GM12878 (cell line): Measurements from ENCODE around the gene AMBRA1. TPM values are rescaled to one million over a fixed set of nuclear protein-coding genes. Genes with fewer than 3 reads are reported as not detected.

ENCODE experiments used
- ATAC-seq: fragments of 200-7000 bp; cut with Tn5 transposase; 3 replicates; pipeline ENCODE4 v1.9.1; 2020; ENCODE audit warnings: mild to moderate bottlenecking, moderate library complexity
- BruUV-seq: library from RNA; stranded (reverse); fragments of 400-500 nt; replicated peaks from 2 replicates; lab custom pipeline; 2021; lab: Mats Ljungman, UMichigan
- CTCF ChIA-PET: fragments of 300-600 bp; sonication (Branson Sonifier 250); formaldehyde crosslinking; extraction: SDS; loops from one replicate; lab custom pipeline; 2021; ENCODE audit warnings: inconsistent platforms; lab: Yijun Ruan, JAX
- POLR2A ChIA-PET: fragments of 350-600 bp; formaldehyde crosslinking; extraction: SDS; loops from one replicate; lab custom pipeline; 2021; ENCODE audit warnings: inconsistent platforms; lab: Charles Lee
- RAD21 ChIA-PET: fragments of 300-600 bp; sonication (Branson Sonifier 250); formaldehyde crosslinking; loops from one replicate; lab custom pipeline; 2023; ENCODE audit warnings: antibody characterized with exemption; ENCODE audit not compliant: unreplicated experiment; lab: Charles Lee
- SMC1A ChIA-PET: fragments of 300-600 bp; sonication (Branson Sonifier 250); formaldehyde crosslinking; loops from one replicate; lab custom pipeline; 2023; ENCODE audit not compliant: unreplicated experiment, uncharacterized antibody; lab: Charles Lee
- DNase-seq: peaks from one replicate; pipeline ENCODE4 v3.0.0-alpha.2; 2011; ENCODE audit warnings: low read depth, low spot score
- FAIRE-seq: peaks from 3 replicates; lab custom pipeline; 2011; peaks lifted over from hg19 to GRCh38; lab: Jason Lieb, UNC
- H2AFZ ChIP-seq: 2 replicates; pipeline ENCODE4 v1.6.0; 2011; ENCODE audit warnings: low read depth, low read length, control low read depth; ENCODE audit not compliant: control insufficient read depth
- H3K27ac ChIP-seq: 2 replicates; pipeline ENCODE4 v1.5.1; 2011; ENCODE audit warnings: control low read depth; ENCODE audit not compliant: control insufficient read depth, insufficient read depth
- H3K27me3 ChIP-seq, 2 experiments: replicated peaks in 1 of 2; 2 replicates each; pipeline versions ENCODE4 v1.6.0 to v1.6.1; 2011; ENCODE audit warnings: low read length in 1 of 2; ENCODE audit not compliant: control insufficient read depth in 2 of 2, insufficient read depth in 2 of 2
- H3K36me3 ChIP-seq, 2 experiments: 2 replicates each; pipeline ENCODE4 v1.5.1; 2011; ENCODE audit warnings: low read length in 1 of 2; ENCODE audit not compliant: control insufficient read depth in 2 of 2, insufficient read depth in 2 of 2
- H3K4me1 ChIP-seq: 2 replicates; pipeline ENCODE4 v1.6.1; 2011; ENCODE audit warnings: mild to moderate bottlenecking, low read length, moderate library complexity, mixed read lengths; ENCODE audit not compliant: control insufficient read depth, insufficient read depth
- H3K4me2 ChIP-seq: 2 replicates; pipeline ENCODE4 v1.6.0; 2011; ENCODE audit warnings: control low read depth; ENCODE audit not compliant: control insufficient read depth, insufficient read depth
- H3K4me3 ChIP-seq: fragments of 200-600 bp; sonication (generic); 2 replicates; pipeline ENCODE4 v1.5.1; 2016
- H3K79me2 ChIP-seq: 2 replicates; pipeline ENCODE4 v1.6.0; 2011; ENCODE audit warnings: low read length; ENCODE audit not compliant: control insufficient read depth, insufficient read depth
- H3K9ac ChIP-seq: 2 replicates; pipeline ENCODE4 v1.8.0; 2011; ENCODE audit warnings: low read length, control low read depth, mixed read lengths; ENCODE audit not compliant: control insufficient read depth, insufficient read depth
- H3K9me3 ChIP-seq: replicated peaks from 3 replicates; pipeline ENCODE4 v1.5.1; 2011; ENCODE audit warnings: mild to moderate bottlenecking, low read length; ENCODE audit not compliant: control insufficient read depth, insufficient read depth
- H4K20me1 ChIP-seq: 2 replicates; pipeline ENCODE4 v1.6.0; 2011; ENCODE audit not compliant: control insufficient read depth, insufficient read depth
- BHLHE40 ChIP-seq, 2 experiments: fragments of 450-650 bp in 1 of 2; IDR thresholded peaks; 2 replicates each; pipeline ENCODE4 v1.6.1; 2011 to 2017; ENCODE audit warnings: low read depth in 2 of 2, borderline replicate concordance in 1 of 2, improper control_type of control experiment in 1 of 2, low read length in 1 of 2, mild to moderate bottlenecking in 1 of 2
- CEBPB ChIP-seq, 2 experiments: fragments of 150-350 bp in 1 of 2; IDR thresholded peaks; 2 replicates each; pipeline ENCODE4 v1.6.1; 2012 to 2014; ENCODE audit warnings: low read depth in 2 of 2, low read length in 2 of 2, borderline replicate concordance in 1 of 2, inconsistent platforms in 1 of 2
- ESRRA ChIP-seq: IDR thresholded peaks from 2 replicates; pipeline ENCODE4 v1.6.1; 2012; ENCODE audit warnings: mild to moderate bottlenecking, low read length, improper control_type of control experiment
- EZH2 ChIP-seq: IDR thresholded peaks from 2 replicates; pipeline ENCODE4 v1.6.1; 2012; ENCODE audit warnings: low read depth, mild to moderate bottlenecking, control low read depth, inconsistent platforms, low read length, borderline replicate concordance; ENCODE audit not compliant: control insufficient read depth
- HDAC2 ChIP-seq: fragments of 200-600 bp; sonication (generic); IDR thresholded peaks from 2 replicates; pipeline ENCODE4 v1.6.1; 2017
- IKZF2 ChIP-seq, 2 experiments: fragments of 450-650 bp; IDR thresholded peaks; 2 replicates each; pipeline ENCODE4 v1.6.1; 2017; ENCODE audit warnings: mild to moderate bottlenecking in 2 of 2, moderate library complexity in 2 of 2
- JUND ChIP-seq: IDR thresholded peaks from 2 replicates; pipeline ENCODE4 v1.6.1; 2012; ENCODE audit warnings: low read depth, mild to moderate bottlenecking, low read length, improper control_type of control experiment, moderate library complexity
- TBL1XR1 ChIP-seq: IDR thresholded peaks from 2 replicates; pipeline ENCODE4 v1.6.1; 2012; ENCODE audit warnings: low read depth, low read length, improper control_type of control experiment
- ZNF592 ChIP-seq: fragments of 450-650 bp; IDR thresholded peaks from 2 replicates; pipeline ENCODE4 v1.6.1; 2017; ENCODE audit warnings: mild to moderate bottlenecking, moderate library complexity
- WGBS: methylation state at CpG from one replicate; pipeline ENCODE4 v1.1.6; 2016; ENCODE audit warnings: low lambda C conversion rate; ENCODE audit not compliant: insufficient replicate concordance, insufficient coverage; ENCODE audit errors: missing lambda C conversion rate; 5-methylcytosine and 5-hydroxymethylcytosine counted together
- in situ Hi-C: fragments of 300-500 bp; cut with MboI; formaldehyde crosslinking; loops from 9 replicates; pipeline ENCODE4 v1.14.3; 2018; ENCODE audit warnings: mixed read lengths
- intact Hi-C: fragments of 100-400 bp; cut with micrococcal nuclease; formaldehyde crosslinking; loops from one replicate; pipeline ENCODE4 v1.14.2; 2022; ENCODE audit not compliant: unreplicated experiment
- polyA plus RNA-seq, 11 experiments: library from polyadenylated mRNA; depleted of rRNA in 4 of 11; unstranded in 6 of 11; stranded (reverse) in 5 of 11; fragments of >200 nt; fragmentation: Nextera tagmentation in 4 of 11; fragmentation: Illumina TruSeq in 1 of 11; extraction: Ambion mirVana in 4 of 11; extraction: Trizol in 1 of 11; gene quantifications; 1 replicate in 1 of 11; 2 replicates in 10 of 11; pipeline versions ENCODE4 v1.2.1 to v1.2.3, GENCODE V29; 2011 to 2016; ENCODE audit warnings: inconsistent platforms in 2 of 11, missing spikeins in 2 of 11, low read depth in 1 of 11
- total RNA-seq, 4 experiments: library from RNA; depleted of rRNA in 3 of 4; stranded (reverse); fragments of >200 nt in 3 of 4; fragmentation: Illumina TruSeq in 1 of 4; extraction: Trizol in 1 of 4; gene quantifications; 2 replicates each; pipeline versions ENCODE4 v1.2.1 to v1.2.3, GENCODE V29; 2013 to 2021
- TF ChIP-seq, protein P1 (sequence below): fragments of 450-650 bp; IDR thresholded peaks from 2 replicates; pipeline ENCODE4 v1.6.1; 2017; ENCODE audit warnings: mild to moderate bottlenecking, low read depth, inconsistent platforms; ENCODE audit not compliant: poor library complexity, severe bottlenecking
- TF ChIP-seq, protein P2 (sequence below): fragments of 450-650 bp; IDR thresholded peaks from 2 replicates; pipeline ENCODE4 v1.6.1; 2018; ENCODE audit warnings: mild to moderate bottlenecking, low read depth, moderate library complexity; ENCODE audit not compliant: partially characterized antibody

Gene AMBRA1
- total and polyA plus RNA-seq, 10 of the 15 experiments (the other 5 are each of a cell fraction or from before 2014, with no cell fraction given), result 0.57 to 34.3 (median 13.7) TPM

DNA sequence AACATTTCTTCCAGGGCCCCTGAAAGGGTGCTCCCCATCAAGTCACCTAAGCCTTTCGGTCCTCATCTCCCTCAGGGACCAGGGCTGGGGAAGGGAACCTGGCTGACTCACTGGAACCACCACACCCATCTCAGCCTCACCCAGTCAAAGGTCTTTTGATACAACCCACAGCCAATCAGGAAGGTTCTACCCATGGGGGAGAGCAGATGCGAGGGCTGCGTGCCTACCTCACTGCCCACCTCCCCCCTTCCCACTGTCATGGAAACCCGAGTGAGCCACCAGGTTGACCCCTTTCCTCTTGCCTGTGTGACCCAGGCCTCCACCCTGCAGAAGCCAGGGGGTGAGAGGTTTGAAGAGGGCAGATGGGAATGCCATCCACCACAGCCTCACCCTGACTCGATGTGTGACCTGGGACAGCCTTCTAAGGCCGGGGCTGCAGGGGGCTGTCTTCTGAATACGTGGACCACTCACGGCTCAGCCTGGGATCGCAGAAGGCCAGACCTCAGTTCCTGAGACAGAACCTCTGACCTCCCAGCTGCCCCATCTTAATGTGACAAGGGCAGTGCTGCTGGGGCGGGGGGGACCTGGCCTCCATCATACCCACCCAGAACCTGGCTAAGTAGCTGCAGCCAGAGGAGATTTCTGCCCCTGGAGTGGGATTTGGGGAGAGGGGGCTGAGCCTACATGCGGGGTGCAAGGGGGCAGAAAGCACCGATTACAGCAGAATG is 209.7 kb downstream of the AMBRA1 start:
- no TSS peak for BruUV-seq
- in situ Hi-C loops, result no loop called here
- no peak for FAIRE-seq
- TF ChIP-seq ZNF592 (no peak), IKZF2 (IDR thresholded peaks at IDR 0.05) (no peak), TBL1XR1 (no peak), JUND (no peak), BHLHE40 (IDR thresholded peaks at IDR 0.05; ENCODE audit: borderline replicate concordance in 1 of 2, low read depth in 2 of 2, low read length in 1 of 2) (no peak), CEBPB (IDR thresholded peaks at IDR 0.05; ENCODE audit: borderline replicate concordance in 1 of 2, low read depth in 2 of 2, low read length in 2 of 2) (no peak), HDAC2 (no peak), EZH2 (no peak), ESRRA (no peak)
- TF ChIP-seq, protein P1, sequence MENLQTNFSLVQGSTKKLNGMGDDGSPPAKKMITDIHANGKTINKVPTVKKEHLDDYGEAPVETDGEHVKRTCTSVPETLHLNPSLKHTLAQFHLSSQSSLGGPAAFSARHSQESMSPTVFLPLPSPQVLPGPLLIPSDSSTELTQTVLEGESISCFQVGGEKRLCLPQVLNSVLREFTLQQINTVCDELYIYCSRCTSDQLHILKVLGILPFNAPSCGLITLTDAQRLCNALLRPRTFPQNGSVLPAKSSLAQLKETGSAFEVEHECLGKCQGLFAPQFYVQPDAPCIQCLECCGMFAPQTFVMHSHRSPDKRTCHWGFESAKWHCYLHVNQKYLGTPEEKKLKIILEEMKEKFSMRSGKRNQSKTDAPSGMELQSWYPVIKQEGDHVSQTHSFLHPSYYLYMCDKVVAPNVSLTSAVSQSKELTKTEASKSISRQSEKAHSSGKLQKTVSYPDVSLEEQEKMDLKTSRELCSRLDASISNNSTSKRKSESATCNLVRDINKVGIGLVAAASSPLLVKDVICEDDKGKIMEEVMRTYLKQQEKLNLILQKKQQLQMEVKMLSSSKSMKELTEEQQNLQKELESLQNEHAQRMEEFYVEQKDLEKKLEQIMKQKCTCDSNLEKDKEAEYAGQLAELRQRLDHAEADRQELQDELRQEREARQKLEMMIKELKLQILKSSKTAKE, result no peak
- TF ChIP-seq, protein P2, sequence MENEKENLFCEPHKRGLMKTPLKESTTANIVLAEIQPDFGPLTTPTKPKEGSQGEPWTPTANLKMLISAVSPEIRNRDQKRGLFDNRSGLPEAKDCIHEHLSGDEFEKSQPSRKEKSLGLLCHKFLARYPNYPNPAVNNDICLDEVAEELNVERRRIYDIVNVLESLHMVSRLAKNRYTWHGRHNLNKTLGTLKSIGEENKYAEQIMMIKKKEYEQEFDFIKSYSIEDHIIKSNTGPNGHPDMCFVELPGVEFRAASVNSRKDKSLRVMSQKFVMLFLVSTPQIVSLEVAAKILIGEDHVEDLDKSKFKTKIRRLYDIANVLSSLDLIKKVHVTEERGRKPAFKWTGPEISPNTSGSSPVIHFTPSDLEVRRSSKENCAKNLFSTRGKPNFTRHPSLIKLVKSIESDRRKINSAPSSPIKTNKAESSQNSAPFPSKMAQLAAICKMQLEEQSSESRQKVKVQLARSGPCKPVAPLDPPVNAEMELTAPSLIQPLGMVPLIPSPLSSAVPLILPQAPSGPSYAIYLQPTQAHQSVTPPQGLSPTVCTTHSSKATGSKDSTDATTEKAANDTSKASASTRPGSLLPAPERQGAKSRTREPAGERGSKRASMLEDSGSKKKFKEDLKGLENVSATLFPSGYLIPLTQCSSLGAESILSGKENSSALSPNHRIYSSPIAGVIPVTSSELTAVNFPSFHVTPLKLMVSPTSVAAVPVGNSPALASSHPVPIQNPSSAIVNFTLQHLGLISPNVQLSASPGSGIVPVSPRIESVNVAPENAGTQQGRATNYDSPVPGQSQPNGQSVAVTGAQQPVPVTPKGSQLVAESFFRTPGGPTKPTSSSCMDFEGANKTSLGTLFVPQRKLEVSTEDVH, result no peak
- TF ChIP-seq, all 136 proteins: peak for 0
- Histone ChIP-seq H3K4me1 (peaks cover 8% of the 10 kb centered on the region), H3K27ac (no peak overlapping the region), H3K79me2 (no peaks in the 10 kb centered on the region), H3K9me3 (no peaks in the 10 kb centered on the region), H3K4me2 (no peak overlapping the region), H3K9ac (no peak overlapping the region), H3K27me3 (peaks cover 8 to 25% of the 10 kb centered on the region in 2 experiments), H3K4me3 (no peak overlapping the region), H3K36me3 (no peaks in the 10 kb centered on the region), H2AFZ (no peak overlapping the region), H4K20me1 (no peaks in the 10 kb centered on the region)
- POLR2A ChIA-PET, result no interaction called here
- RAD21 ChIA-PET, result interaction anchor here (0.9 kb wide), 1 partner anchor 24 kb away, joined by 3 read pairs; no protein-coding TSS in a partner anchor
- DNase-seq (no peak), ATAC-seq (no peak)
- SMC1A ChIA-PET, result interaction anchor here (0.7 to 1.2 kb wide), 3 partner anchors 9 to 233 kb away, joined by 3 read pairs; partner anchors contain the start of genes ATG13 and HARBI1
- WGBS, result 36% methylated on average over 11 of the region's 12 CpGs
- intact Hi-C loops, result no loop called here
- CTCF ChIA-PET, result interaction anchor here (0.6 to 1.8 kb wide), 11 partner anchors 14 to 234 kb away, joined by 3 to 9 read pairs (median 4); no protein-coding TSS in a partner anchor
